ENCODE measurements around the gene SMAD7.
A peak's percentile ranks its signal among the peaks of the same experiment; 100 is the strongest.

Gene SMAD7

GRCh38 chr18:48962994-48963561, 12.3 kb upstream of the SMAD7 start:
- no CpG with 5 or more reads among the region's 3 CpGs for WGBS (ENCODE audit: extremely low coverage, insufficient coverage, insufficient read length)
- Histone ChIP-seq H3K9ac (ENCODE audit: low read length) (no peak overlapping the region), H3K9me3 (ENCODE audit: insufficient read depth, low read depth, low read length) (no peaks in the 10 kb centered on the region), H3K79me2 (ENCODE audit: control insufficient read depth, insufficient read depth, low read length, poor library complexity) (peaks cover 3% of the 10 kb centered on the region), H3K18ac (ENCODE audit: low read length) (peak overlapping the region; percentile 74), H3K27ac (ENCODE audit: low read depth, low read length) (peak overlapping the region; percentile 31), H3K27me3 (ENCODE audit: insufficient read depth, low read length) (no peaks in the 10 kb centered on the region), H2BK120ac (ENCODE audit: insufficient read depth, low read length, poor library complexity) (peak overlapping the region; percentile 97), H3K4me2 (ENCODE audit: low read length) (no peak overlapping the region), H3K4me1 (ENCODE audit: control insufficient read depth in 1 of 2, insufficient read depth in 2 of 2, low read length in 2 of 2) (peaks cover 22 to 31% of the 10 kb centered on the region in 2 experiments), H3K14ac (ENCODE audit: low read length) (peak overlapping the region; percentile 89), H2AK5ac (ENCODE audit: low read length) (peak overlapping the region; percentile 92), H2AFZ (ENCODE audit: insufficient read depth, low read length, poor library complexity) (peak overlapping the region; percentile 72), H3K79me1 (ENCODE audit: low read length) (peaks cover 20% of the 10 kb centered on the region), H3K4ac (ENCODE audit: low read depth, low read length) (no peak overlapping the region), H2BK12ac (ENCODE audit: low read length) (peak overlapping the region; percentile 95), H4K8ac (ENCODE audit: low read depth, low read length) (peak overlapping the region; percentile 74), H3K4me3 (ENCODE audit: low read depth, low read length) (no peak overlapping the region), H4K91ac (ENCODE audit: low read depth, low read length) (peak overlapping the region; percentile 94), H4K12ac (ENCODE audit: low read depth, low read length) (no peak overlapping the region), H3K36me3 (ENCODE audit: control insufficient read depth in 1 of 2, insufficient read depth in 2 of 2, low read length in 2 of 2) (no peaks in the 10 kb centered on the region), H3K23ac (ENCODE audit: low read length) (no peak overlapping the region), H2BK5ac (ENCODE audit: low read depth, low read length, poor library complexity) (peak overlapping the region; percentile 29)
- peak; percentile 80 to 95 for DNase-seq

DNA sequence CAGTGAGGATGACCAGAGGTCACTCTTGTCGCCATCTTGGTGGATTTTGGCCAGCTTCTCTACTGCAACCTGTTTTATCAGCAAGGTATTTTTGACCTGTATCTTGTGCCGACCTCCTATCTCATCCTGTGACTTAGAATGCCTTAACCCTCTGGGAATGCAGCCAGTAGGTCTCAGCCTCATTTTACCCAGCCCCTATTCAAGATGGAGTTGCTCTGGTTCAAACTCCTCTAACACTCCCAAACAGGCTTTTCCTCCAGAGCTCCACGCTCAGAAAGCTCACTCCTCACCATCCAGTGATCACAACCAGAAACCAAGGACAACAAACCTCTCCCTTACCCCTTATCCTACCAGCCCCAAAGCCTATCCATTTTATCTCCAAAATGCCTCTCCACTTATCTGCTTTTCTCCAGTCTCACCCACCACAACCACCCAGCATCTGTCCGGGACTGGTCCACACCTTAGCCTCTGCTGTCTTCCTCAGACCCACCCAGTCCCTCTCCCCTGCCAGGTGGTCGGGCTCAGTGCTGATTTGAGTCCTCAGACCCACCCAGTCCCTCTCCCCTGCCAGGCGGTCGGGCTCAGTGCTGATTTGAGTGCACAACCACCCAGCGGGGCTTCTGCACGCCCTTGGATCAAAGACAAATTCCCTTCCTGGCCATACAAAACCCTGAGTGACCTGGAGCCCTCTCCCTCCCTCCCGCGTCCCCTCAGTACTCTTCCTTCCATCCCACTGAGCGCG, 11.7 kb upstream of the SMAD7 start:
- Histone ChIP-seq H3K9ac (ENCODE audit: low read length) (no peak overlapping the region), H3K4me3 (ENCODE audit: low read depth, low read length) (no peak overlapping the region), H4K91ac (ENCODE audit: low read depth, low read length) (peak overlapping the region; percentile 94), H3K27ac (ENCODE audit: low read depth, low read length) (no peak overlapping the region), H2BK120ac (ENCODE audit: insufficient read depth, low read length, poor library complexity) (peak overlapping the region; percentile 97), H3K27me3 (ENCODE audit: insufficient read depth, low read length) (no peaks in the 10 kb centered on the region), H4K12ac (ENCODE audit: low read depth, low read length) (peak overlapping the region; percentile 12), H3K14ac (ENCODE audit: low read length) (peak overlapping the region; percentile 89), H3K79me2 (ENCODE audit: control insufficient read depth, insufficient read depth, low read length, poor library complexity) (peaks cover 3% of the 10 kb centered on the region), H2AK5ac (ENCODE audit: low read length) (peak overlapping the region; percentile 92), H3K36me3 (ENCODE audit: control insufficient read depth in 1 of 2, insufficient read depth in 2 of 2, low read length in 2 of 2) (no peaks in the 10 kb centered on the region), H3K18ac (ENCODE audit: low read length) (peak overlapping the region; percentile 74), H3K79me1 (ENCODE audit: low read length) (peaks cover 26% of the 10 kb centered on the region), H2AFZ (ENCODE audit: insufficient read depth, low read length, poor library complexity) (peak overlapping the region; percentile 72), H2BK5ac (ENCODE audit: low read depth, low read length, poor library complexity) (peak overlapping the region; percentile 58), H3K23ac (ENCODE audit: low read length) (no peak overlapping the region), H2BK12ac (ENCODE audit: low read length) (peak overlapping the region; percentile 95), H3K4ac (ENCODE audit: low read depth, low read length) (peak overlapping the region; percentile 12), H3K4me1 (ENCODE audit: control insufficient read depth in 1 of 2, insufficient read depth in 2 of 2, low read length in 2 of 2) (peaks cover 22 to 31% of the 10 kb centered on the region in 2 experiments), H3K9me3 (ENCODE audit: insufficient read depth, low read depth, low read length) (no peaks in the 10 kb centered on the region), H3K4me2 (ENCODE audit: low read length) (no peak overlapping the region), H4K8ac (ENCODE audit: low read depth, low read length) (peak overlapping the region; percentile 74)
- WGBS (ENCODE audit: extremely low coverage, insufficient coverage, insufficient read length), result no CpG with 5 or more reads among the region's 13 CpGs
- no peak for DNase-seq

DNA sequence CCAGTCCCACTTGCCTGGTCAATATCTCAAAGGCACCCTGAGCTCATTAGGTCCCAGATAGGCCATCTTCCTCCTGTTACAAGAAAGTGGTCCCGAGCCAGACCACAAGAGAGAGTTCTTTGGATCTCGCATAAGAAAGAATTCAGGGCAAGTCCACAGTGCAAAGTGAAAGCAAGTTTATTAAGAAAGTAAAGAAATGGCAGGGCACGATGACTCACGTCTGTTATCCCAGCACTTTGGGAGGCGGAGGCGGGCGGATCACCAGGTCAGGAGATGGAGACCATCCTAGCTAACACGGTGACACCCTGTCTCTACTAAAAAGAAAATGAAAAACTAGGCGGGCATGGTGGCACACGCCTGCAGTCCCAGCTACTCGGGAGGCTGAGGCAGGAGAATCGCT, 10.8 kb upstream of the SMAD7 start:
- Histone ChIP-seq H2AK5ac (ENCODE audit: low read length) (no peak overlapping the region), H4K91ac (ENCODE audit: low read depth, low read length) (no peak overlapping the region), H3K9ac (ENCODE audit: low read length) (no peak overlapping the region), H4K12ac (ENCODE audit: low read depth, low read length) (no peak overlapping the region), H3K18ac (ENCODE audit: low read length) (no peak overlapping the region), H2BK5ac (ENCODE audit: low read depth, low read length, poor library complexity) (no peak overlapping the region), H3K14ac (ENCODE audit: low read length) (no peak overlapping the region), H3K4me3 (ENCODE audit: low read depth, low read length) (no peak overlapping the region), H2BK120ac (ENCODE audit: insufficient read depth, low read length, poor library complexity) (no peak overlapping the region), H3K79me2 (ENCODE audit: control insufficient read depth, insufficient read depth, low read length, poor library complexity) (peaks cover 3% of the 10 kb centered on the region), H3K36me3 (ENCODE audit: control insufficient read depth in 1 of 2, insufficient read depth in 2 of 2, low read length in 2 of 2) (no peaks in the 10 kb centered on the region), H3K4me1 (ENCODE audit: control insufficient read depth in 1 of 2, insufficient read depth in 2 of 2, low read length in 2 of 2) (peaks cover 22 to 34% of the 10 kb centered on the region in 2 experiments), H3K27ac (ENCODE audit: low read depth, low read length) (no peak overlapping the region), H2BK12ac (ENCODE audit: low read length) (peak overlapping the region; percentile 27), H3K23ac (ENCODE audit: low read length) (no peak overlapping the region), H3K27me3 (ENCODE audit: insufficient read depth, low read length) (no peaks in the 10 kb centered on the region), H3K9me3 (ENCODE audit: insufficient read depth, low read depth, low read length) (no peaks in the 10 kb centered on the region), H4K8ac (ENCODE audit: low read depth, low read length) (no peak overlapping the region), H3K4ac (ENCODE audit: low read depth, low read length) (no peak overlapping the region), H3K79me1 (ENCODE audit: low read length) (peaks cover 26% of the 10 kb centered on the region), H3K4me2 (ENCODE audit: low read length) (no peak overlapping the region), H2AFZ (ENCODE audit: insufficient read depth, low read length, poor library complexity) (no peak overlapping the region)
- no CpG with 5 or more reads among the region's 12 CpGs for WGBS (ENCODE audit: extremely low coverage, insufficient coverage, insufficient read length)
- DNase-seq, result peak in 1 of 2 donors; percentile 60

DNA sequence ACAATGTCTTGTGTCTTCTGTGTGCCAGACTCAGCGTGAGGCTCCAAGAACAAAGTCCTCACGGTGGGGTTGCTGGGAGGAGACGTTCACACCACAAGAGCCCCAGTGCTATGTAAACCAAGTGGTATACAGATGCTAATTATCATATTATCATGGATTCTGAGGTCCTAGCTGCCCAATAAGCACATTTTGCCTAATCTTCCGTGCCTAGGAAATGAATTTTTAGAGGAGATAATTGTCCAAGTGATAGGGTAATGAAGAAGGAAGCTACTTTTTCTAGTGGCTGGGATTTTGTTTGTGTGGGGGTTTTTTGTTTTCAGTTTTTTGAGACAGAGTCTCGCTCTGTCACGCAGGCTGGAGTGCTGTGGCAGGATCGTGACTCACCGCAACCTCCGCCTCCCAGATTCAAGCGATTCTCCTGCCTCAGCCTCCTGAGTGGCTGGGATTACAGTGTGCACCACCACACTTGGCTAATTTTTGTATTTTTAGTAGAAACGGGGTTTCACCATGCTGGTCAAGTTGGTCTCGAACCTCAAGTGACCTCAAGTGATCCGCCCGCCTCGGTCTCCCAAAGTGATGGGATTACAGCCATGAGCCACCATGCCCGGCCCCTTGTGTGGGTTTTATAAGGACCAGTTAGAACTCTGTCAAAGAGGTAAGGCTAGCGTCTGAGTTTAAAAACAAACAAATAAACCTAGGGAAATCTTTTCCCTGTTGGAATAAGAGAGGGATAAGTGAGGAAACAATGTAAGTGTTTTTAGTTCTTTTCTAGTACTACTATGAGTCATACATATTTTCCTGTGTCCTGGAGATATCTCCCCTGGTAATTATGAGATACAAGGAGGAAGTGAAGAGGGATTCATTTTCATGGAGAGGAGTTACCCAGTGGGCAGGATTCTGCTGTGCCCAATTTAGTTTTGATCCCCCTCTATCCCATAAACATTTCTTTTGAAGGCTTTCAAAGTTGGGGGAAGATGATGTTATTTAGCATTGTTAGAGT, 9.5 kb upstream of the SMAD7 start:
- no peak overlapping the region for H3K23ac ChIP-seq (ENCODE audit: low read length)
- H3K36me3 ChIP-seq (ENCODE audit: control insufficient read depth in 1 of 2, insufficient read depth in 2 of 2, low read length in 2 of 2), result no peaks in the 10 kb centered on the region
- peak overlapping the region; percentile 7 for H3K14ac ChIP-seq (ENCODE audit: low read length)
- H4K8ac ChIP-seq (ENCODE audit: low read depth, low read length), result peak overlapping the region; percentile 37
- H3K79me1 ChIP-seq (ENCODE audit: low read length), result peaks cover 30% of the 10 kb centered on the region
- H2BK120ac ChIP-seq (ENCODE audit: insufficient read depth, low read length, poor library complexity), result peak overlapping the region; percentile 69
- H4K12ac ChIP-seq (ENCODE audit: low read depth, low read length), result no peak overlapping the region
- peak overlapping the region; percentile 24 for H3K27ac ChIP-seq (ENCODE audit: low read depth, low read length)
- peaks cover 29 to 42% of the 10 kb centered on the region in 2 experiments for H3K4me1 ChIP-seq (ENCODE audit: control insufficient read depth in 1 of 2, insufficient read depth in 2 of 2, low read length in 2 of 2)
- H3K4ac ChIP-seq (ENCODE audit: low read depth, low read length), result no peak overlapping the region
- no peak overlapping the region for H2BK5ac ChIP-seq (ENCODE audit: low read depth, low read length, poor library complexity)
- DNase-seq, result peak in 1 of 2 donors; percentile 49
- H3K27me3 ChIP-seq (ENCODE audit: insufficient read depth, low read length), result no peaks in the 10 kb centered on the region
- H3K79me2 ChIP-seq (ENCODE audit: control insufficient read depth, insufficient read depth, low read length, poor library complexity), result peaks cover 3% of the 10 kb centered on the region
- H2BK12ac ChIP-seq (ENCODE audit: low read length), result peak overlapping the region; percentile 93
- H3K18ac ChIP-seq (ENCODE audit: low read length), result peak overlapping the region; percentile 69
- no peak overlapping the region for H3K9ac ChIP-seq (ENCODE audit: low read length)
- no peak overlapping the region for H2AK5ac ChIP-seq (ENCODE audit: low read length)
- no CpG with 5 or more reads among the region's 17 CpGs for WGBS (ENCODE audit: extremely low coverage, insufficient coverage, insufficient read length)
- no peak overlapping the region for H3K4me2 ChIP-seq (ENCODE audit: low read length)
- no peaks in the 10 kb centered on the region for H3K9me3 ChIP-seq (ENCODE audit: insufficient read depth, low read depth, low read length)
- H2AFZ ChIP-seq (ENCODE audit: insufficient read depth, low read length, poor library complexity), result no peak overlapping the region
- H3K4me3 ChIP-seq (ENCODE audit: low read depth, low read length), result no peak overlapping the region
- peak overlapping the region; percentile 56 for H4K91ac ChIP-seq (ENCODE audit: low read depth, low read length)
